Colon (tissue), 2 donors: ENCODE data around the gene RNF111.
"Not testable (repeated sequence)": the region's sequence is repeated elsewhere in the genome, so short reads cannot be mapped to it uniquely, and the experiment has no call there.

ENCODE experiments used
- FAIRE-seq: peaks from 2 replicates; lab custom pipeline; 2012; peaks lifted over from hg19 to GRCh38; lab: Jason Lieb, UNC
- donor health status: control.
- donor health status: control.

RNF111 gene

GRCh38 chr15:59133929-59134427 lies 146.5 kb downstream of the RNF111 start:
- FAIRE-seq = no peak

DNA sequence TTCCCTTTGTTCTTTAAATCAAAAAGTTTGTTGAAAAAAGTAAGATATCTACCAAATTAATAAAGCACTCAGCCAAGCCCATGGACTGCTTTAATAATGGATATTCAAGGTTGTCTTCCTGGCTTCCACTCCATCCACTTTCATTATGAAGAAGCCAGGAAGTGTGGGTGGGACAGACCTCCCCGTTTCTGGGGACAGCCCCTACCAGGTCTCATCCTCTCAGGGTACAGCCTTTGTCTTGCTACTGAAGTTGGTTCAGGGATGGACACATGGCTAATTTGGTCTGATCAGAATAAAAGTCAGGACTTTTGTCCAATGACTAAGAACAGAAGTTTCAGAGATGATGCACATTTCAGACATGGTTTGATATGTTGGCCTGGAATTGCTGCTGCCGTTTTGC lies 150.1 kb downstream of the RNF111 start:
- FAIRE-seq = no peak

DNA sequence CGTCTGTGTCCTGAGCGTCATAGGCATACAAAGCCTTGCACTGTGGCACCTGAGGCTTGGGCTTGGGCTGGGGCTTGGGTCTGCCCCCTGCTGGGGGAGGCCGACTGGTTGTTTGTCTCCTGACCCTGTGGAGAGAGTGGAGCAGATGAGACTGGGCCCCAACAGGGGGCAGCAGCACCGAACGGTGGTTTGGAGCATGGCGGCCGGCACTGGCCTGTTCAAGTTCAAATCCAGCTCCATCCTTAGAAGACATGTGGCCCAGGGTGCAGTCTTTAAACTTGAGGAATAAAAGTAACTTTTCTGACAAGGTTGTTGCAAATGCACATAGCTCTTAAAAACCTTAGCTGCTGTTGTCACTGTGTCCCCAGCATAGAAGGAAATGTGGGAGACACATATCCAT lies 150.8 kb downstream of the RNF111 start:
- FAIRE-seq = no peak

DNA sequence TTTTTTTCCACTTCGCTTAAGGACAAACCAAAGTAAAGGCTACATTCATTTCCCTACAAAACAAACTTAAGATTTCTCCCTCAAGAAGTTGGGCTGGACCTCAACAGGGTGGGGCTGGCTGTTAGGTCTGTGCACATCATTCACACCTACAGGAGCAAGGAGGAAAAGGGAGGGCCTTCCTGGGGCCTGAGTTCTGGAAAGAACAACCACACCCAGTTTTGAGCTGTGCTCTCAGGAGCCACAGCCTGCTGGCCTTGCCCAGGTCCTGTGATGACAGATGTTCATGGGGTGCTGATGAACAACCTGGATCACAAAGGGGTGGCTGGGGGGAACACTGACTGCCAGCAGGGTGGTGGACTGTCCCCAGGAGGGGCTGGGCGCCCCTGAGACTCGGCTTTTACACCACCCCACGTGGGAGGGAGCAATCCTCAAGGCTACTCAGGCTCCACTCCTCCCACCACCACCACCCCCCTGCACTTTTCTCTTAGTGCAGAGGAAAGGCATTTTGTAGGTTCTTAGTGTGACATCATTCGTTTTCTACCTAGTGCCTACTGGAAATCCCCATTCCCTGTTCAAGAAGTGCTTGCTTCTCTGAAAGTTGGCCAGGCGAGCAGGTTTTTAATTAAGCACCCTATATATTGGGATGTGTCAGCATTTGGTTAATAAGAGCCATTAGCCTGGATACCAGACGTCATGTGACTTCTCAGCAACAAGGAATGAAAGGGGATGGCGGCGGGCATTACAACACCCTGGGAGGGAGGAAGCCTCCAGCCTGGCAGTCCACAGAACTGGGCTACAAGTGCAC lies 153.2 kb downstream of the RNF111 start:
- FAIRE-seq = no peak

GRCh38 chr15:59143281-59143680 lies 155.8 kb downstream of the RNF111 start:
- no peak for FAIRE-seq

GRCh38 chr15:59144594-59144993 lies 157.1 kb downstream of the RNF111 start:
- not testable (repeated sequence) for FAIRE-seq
